Choroid plexus epithelial cell (primary cell): ENCODE results near the gene ABCC4.

Experiments
- DNase-seq: peaks from one replicate; pipeline ENCODE4 v3.0.0-alpha.2; 2010; ENCODE audit warnings: low read depth
- H3K4me3 ChIP-seq: 2 replicates; pipeline ENCODE4 v1.5.1; 2011; ENCODE audit warnings: low read depth, mild to moderate bottlenecking, control low read depth, low read length, moderate library complexity
- TF ChIP-seq, protein P1 (sequence below): conservative IDR thresholded peaks from 2 replicates; pipeline ENCODE4 v1.5.1; 2011; ENCODE audit warnings: low read depth, mild to moderate bottlenecking, control low read depth, inconsistent platforms, low read length, moderate library complexity

The ABCC4 gene

DNA sequence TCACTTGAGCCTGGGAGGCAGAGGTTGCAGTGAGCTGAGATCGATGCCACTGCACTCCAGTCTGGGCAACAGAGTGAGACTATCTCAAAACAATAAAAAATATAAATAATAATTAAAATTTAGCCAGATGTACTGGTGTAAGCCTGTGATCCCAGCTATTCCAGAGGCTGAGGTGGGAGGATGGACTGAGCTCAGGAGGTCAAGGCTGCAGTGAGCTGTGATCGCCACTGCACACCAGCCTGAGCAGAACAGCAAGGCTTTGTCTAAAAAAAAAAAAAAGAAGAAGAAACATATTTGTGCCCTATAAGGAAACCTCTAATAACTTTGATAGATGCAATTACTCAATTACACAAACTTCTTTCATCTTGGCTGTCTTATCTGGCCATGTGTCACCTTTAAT lies 52.3 kb downstream of the ABCC4 start:
- TF ChIP-seq, protein P1, sequence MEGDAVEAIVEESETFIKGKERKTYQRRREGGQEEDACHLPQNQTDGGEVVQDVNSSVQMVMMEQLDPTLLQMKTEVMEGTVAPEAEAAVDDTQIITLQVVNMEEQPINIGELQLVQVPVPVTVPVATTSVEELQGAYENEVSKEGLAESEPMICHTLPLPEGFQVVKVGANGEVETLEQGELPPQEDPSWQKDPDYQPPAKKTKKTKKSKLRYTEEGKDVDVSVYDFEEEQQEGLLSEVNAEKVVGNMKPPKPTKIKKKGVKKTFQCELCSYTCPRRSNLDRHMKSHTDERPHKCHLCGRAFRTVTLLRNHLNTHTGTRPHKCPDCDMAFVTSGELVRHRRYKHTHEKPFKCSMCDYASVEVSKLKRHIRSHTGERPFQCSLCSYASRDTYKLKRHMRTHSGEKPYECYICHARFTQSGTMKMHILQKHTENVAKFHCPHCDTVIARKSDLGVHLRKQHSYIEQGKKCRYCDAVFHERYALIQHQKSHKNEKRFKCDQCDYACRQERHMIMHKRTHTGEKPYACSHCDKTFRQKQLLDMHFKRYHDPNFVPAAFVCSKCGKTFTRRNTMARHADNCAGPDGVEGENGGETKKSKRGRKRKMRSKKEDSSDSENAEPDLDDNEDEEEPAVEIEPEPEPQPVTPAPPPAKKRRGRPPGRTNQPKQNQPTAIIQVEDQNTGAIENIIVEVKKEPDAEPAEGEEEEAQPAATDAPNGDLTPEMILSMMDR: no peak
- DNase-seq: no peak
- H3K4me3 ChIP-seq: no peak overlapping the region

DNA sequence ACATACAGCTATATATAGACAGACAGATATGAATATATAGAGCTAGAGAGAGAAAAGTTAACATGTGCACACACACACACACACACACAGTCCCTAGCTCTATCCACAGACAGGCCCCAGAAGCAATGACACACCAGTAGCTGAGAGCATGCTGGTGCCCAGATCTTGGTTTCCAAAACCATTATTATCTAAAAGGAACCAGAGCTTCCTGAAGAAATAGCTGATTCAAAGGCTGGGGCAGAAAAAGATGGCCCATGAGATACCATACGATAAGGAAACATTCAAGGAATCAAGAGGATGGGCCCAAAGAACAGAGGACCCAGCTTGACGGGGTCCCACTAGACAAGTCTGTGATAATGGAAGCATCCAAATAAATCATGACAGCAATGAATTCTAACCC lies 53.4 kb downstream of the ABCC4 start:
- H3K4me3 ChIP-seq: no peak overlapping the region
- TF ChIP-seq, protein P1: no peak
- no peak for DNase-seq

DNA sequence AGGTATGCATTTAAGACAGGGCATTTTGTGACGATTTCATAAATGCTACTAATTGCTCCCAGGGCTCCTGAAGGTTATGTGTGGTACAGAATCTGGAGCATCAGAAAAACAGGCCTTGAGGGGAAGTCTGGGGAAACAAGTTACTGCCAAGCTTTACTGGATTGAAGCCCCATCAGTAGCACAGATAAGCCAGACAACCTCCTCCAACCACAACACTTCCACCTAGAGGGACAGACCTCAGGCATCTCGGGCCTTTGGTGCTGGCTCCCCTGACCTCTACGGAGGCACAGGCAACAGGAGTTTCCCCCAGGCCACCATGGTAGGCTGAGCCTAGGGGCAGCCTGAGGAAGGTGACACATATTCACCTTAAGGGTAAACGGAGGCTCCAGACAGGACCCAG lies 54.1 kb downstream of the ABCC4 start:
- DNase-seq: no peak
- TF ChIP-seq, protein P1: no peak
- no peak overlapping the region for H3K4me3 ChIP-seq

DNA sequence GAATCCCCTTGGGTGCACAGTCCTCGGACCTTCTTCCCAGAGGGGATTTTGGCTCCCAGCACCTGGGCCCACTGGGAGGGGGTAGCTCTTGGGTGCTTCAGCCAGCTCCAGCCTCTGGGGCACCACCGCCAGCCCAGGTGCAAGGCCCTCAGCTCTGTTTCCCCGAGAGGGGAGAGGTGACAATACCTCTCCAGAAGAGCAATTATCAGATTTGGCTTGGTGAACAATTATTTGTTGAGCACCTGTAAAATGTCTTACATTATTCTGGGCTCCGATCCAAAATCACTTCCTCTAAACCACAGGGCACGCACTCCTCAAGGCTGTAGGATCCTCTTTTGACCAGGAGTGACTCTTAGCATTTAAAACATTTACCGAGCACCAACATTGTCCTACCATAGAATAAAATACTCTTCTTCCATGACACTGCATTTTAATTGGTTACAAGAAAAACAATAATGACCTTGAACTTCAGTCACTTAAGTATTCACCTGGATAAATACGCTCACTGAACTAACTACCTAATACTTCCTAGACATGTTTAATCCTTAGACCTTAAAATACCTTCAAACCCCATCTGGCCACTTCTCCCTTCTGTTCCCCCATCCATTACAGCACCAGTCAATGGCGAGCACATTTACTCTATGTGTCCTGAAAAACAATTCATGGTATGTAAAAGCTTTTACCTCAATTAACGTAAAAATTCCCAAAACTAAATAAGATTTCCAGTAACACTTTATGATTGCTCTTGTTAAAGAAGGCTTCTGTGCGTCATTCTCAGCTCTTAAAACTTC lies 54.8 kb downstream of the ABCC4 start:
- no peak overlapping the region for H3K4me3 ChIP-seq
- DNase-seq: no peak
- TF ChIP-seq, protein P1: no peak

DNA sequence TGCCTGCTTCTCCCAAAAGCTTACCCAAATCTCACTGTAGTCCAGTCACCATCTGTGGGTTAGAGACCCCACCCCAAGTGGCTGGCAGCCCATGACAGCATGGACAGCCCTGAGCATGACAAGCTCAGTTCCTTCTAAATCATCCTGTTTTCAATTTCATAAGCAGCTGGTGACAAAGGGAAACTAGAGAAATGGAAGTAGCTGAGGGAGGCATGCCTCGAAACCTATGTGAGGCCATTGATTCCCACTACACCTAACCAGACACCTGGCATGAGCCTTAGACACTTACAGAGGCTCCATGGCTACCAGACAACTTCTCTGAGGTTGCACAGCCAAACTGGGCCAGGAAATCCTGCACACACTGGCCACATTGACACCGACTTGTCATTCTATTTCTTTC lies 56.2 kb downstream of the ABCC4 start:
- H3K4me3 ChIP-seq: no peak overlapping the region
- no peak for DNase-seq

DNA sequence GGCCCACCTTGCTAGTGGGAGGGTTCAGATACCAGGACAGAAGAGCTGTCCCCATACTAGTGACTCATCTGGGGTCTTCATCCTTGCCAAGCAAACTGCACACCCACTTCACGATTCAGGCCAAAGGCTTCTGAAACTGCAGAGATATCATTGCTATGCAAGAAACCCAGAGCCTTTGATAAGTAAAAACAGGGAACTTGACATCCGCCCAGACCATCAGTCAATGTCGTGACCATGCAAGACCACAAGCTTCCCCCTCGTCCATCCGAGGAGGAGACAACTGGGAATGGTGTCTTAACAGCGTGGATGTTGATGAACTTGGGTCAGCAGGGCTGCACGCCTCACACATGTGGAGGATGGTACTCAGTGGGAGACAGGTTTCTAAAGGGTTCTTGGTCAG lies 58.0 kb downstream of the ABCC4 start:
- H3K4me3 ChIP-seq: no peak overlapping the region
- DNase-seq: no peak
- TF ChIP-seq, protein P1: no peak

More for the DNA sequence above, 56.2 kb downstream of the ABCC4 start:
- TF ChIP-seq, protein P1: no peak

DNA sequence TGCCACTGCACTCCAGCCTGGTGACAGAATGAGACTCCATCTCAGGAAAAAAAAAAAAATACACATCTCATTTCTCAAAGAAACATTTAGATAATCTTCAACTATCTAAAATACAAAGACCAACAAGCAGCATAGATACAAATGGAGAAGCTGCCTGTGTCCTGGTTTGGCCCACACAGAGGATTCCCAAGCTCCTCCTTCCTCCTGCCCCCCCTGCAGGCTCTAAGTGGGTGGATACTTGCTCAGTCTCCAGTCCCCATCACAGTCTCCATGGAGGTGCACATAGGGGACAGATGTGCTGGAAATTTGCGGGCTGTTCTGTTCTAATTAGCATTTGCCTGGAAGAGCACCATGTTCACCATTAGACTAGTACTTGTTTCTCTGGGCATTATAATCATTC lies 59.9 kb downstream of the ABCC4 start:
- no peak for DNase-seq
- H3K4me3 ChIP-seq: no peak overlapping the region
- TF ChIP-seq, protein P1: no peak
